Activated T-cell treated with anti-CD3 and anti-CD28 coated beads for 48 hours (primary cell): ENCODE measurements around the gene FMN1.
"Not testable (repeated sequence)": the region's sequence is repeated elsewhere in the genome, so short reads cannot be mapped to it uniquely, and the experiment has no call there.

Experiments used
- DNase-seq: peaks from one replicate; pipeline ENCODE4 v3.0.0-alpha.2; 2020; ENCODE audit warnings: low read depth

The FMN1 gene

GRCh38 chr15:33089878-33090757, 104.4 kb downstream of the FMN1 start:
- no peak for DNase-seq

GRCh38 chr15:33089165-33089877, 105.2 kb downstream of the FMN1 start:
- DNase-seq = no peak

GRCh38 chr15:33086500-33087121, 107.9 kb downstream of the FMN1 start:
- no peak for DNase-seq

DNA sequence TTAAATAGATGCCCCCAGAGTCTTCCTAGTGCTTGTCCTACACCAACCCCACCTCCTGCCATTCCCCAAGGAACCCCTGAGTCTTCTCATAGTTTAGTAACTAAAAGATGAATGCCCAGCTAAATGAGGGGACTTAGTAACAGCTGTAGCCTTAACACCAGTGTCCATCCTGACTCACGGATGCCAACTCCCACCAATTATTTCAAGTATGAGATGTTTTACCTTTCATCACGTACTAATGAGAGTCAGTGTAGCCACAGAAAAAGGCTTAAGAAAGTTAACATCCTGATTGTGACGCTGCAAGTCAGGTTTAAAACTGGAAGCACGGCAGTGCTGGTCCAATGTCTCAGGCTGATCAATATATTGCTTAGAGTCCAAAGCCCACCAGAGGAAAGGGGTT, 109.9 kb downstream of the FMN1 start:
- DNase-seq = no peak

GRCh38 chr15:33083232-33084081, 111.1 kb downstream of the FMN1 start:
- no peak for DNase-seq

DNA sequence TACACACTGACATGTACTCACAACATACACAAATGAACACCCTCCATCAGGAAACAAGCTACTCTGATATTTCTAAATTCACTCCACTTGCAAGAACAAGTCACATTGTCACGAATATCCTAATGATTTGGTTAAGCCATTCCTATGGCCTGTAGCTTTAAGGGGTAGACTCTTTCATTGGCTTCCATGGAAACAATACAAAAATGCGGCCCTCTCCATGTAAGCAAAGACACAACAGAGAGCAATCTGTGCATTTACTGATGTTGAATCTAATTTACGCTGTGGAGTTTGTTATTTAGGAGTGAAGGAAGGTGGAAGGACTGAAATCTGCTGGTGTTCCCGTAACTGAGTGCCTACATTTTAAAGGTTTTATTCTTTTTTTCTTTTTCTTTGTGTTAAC, 114.5 kb downstream of the FMN1 start:
- no peak for DNase-seq

GRCh38 chr15:33078607-33079006, 115.9 kb downstream of the FMN1 start:
- DNase-seq = no peak

- no peak for DNase-seq
These were observed 117.6 kb downstream of the FMN1 start for GRCh38 chr15:33076937-33077336.

GRCh38 chr15:33074942-33075341, 119.6 kb downstream of the FMN1 start:
- no peak for DNase-seq

DNA sequence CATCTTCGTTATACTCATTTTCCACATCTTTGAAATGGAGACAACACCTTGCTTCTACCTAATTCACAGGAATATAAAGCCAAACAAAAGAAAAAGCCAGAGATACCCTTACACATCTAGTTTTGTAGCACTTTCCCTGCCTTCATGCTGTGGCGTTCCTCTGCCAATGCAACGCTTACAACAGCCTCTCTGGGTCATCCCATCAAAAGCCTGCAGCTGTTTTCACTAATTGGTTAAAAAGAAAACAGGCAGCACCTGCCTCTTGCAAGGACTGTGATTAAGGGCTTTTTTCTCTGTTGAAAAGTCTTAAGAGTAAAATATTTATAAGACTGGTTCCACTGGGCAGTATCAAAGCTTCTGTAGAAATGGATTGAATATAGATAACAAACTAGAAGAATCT, 120.3 kb downstream of the FMN1 start:
- DNase-seq = no peak

DNA sequence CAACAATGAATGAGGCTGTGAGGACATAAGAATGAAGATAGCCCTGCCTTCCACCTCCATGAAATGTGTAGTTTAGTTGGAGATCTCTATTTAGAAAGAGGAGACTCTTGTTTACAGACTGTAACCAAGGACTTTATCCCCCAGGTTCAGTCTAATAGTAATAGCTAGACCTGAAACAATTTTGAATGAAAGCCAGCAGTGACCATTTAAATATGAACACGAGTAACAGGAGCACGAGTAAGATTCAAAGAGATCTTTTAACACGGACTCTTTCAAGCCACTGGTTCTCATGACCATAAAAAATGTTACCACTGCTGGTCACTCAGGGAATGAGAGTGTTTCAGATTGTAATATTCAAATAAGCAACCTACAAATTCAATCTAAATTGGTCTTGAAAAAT, 123.1 kb downstream of the FMN1 start:
- DNase-seq = no peak

- not testable (repeated sequence) for DNase-seq
These were observed 124.6 kb downstream of the FMN1 start for GRCh38 chr15:33069903-33070302.

DNA sequence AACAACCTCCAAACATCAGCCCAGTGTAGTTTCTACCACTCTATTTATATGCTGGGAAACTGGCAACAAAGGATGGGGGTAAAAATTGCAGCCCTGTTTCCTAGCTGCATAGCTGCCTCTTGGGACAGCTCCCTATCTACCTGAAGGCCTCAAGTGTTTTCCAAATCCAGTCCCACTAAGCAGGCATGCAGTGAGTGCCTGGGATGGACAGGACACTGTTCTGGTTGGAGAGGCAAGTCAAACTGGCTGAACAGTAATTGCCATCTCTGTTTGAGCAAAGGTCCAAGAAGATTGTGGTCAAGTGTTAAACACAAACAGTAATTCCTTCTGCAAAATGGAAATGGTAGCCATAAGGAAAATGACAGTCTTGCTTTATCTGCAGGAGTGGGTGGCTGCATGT, 125.4 kb downstream of the FMN1 start:
- DNase-seq = no peak

DNA sequence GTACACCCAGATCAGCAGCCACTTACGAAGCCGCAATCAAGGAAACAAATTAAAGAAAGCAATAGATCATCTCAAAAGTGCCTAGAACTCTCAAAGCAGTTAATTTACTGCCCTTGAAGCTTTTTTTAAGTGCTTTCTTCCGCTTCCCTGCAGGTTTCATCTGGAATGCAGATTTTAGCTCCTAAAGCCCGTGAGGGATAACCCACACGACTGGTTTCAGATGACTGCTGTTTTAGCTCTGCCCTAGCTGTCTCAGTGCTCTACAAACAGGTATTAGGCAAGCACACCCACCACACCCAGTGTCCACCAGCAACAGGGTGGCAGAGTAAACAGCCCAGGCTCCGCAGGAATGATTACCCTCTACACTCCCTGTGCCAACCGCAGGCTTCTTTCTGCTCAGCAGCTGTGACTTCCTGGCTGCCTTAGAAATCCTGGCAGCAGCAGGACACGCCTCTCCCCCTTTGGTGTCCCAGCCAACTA, 126.0 kb downstream of the FMN1 start:
- DNase-seq = no peak

DNA sequence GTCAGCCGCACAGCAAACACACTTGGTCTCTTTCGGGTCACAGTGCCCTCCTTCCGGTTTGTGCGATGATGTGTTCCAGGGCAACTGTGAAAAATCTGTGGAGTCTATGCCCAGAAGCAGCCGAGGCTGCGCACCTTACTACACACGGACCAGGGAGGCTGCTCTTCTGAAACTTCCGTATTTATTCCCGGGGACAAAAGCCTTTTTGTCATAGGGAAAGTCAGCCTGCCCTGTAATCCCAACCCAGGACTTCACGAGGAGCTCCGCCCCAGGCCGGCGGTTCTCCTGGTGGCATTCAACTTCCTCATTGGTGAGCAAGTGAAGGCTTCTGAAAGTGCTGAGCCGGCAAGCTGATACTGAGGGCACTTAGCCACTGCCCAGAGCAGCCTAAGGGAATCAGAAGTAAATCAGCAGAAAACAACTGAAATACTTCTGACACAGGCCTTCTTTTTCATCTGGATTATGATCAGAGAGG, 126.5 kb downstream of the FMN1 start:
- DNase-seq = no peak

DNA sequence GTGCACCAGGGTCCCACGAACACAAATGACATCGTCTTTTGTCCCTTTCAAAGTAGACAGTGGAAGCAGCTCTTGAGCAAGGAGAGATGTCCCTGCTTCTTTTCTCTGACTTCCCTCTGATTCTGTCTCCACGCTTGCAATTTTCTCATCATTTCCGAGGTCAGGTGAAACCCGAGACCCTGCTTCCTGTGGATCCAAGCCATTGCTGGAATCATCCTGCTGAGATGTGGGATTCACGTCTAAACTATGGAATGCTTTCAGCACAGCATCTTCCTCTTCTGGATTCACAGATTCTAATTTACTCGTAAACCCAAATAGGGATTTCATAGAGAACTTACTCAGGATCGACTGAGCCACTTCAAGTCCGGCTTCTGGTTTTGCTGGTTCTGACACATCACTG, 127.1 kb downstream of the FMN1 start:
- no peak for DNase-seq

DNA sequence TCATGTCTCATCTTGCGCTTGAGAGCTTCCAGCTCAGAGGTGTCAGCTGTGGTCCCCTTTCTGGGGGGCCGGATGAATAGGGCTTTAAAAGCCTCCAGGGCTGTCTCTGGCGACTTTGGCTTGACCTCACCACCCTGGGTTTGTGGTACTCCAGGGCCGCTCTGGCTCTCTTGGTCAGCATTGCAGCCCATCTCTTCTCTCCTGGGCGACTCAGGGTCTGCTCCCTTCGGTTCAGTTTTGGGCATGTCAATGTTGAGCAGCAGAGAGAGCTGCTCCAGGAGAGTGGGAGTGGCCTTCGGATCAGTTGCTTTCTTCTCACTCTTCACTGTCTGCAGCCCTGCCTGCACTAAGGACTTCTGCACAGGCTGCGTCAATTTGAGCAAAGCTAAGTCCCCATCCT, 127.9 kb downstream of the FMN1 start:
- no peak for DNase-seq

DNA sequence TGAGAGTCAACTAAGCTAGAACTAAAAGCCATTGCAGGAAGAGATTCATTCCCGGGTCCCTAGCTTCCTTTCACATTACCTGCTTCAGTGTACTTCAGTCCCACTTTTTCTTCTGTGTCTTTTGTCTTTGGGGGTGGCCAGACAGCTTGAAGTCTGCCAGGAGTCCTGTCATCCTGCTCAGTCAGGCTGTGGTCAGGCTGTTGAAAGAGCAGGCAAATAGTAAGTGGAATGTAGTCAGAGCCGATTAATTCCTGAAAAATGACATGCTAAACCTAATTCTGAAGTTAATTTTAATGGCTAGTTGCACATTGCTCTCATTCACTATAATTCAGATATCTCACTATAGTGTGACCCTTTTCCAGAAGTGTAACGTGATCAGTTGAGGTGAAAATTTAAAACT, 129.6 kb downstream of the FMN1 start:
- no peak for DNase-seq

GRCh38 chr15:33059184-33059583, 135.3 kb downstream of the FMN1 start:
- DNase-seq = no peak

DNA sequence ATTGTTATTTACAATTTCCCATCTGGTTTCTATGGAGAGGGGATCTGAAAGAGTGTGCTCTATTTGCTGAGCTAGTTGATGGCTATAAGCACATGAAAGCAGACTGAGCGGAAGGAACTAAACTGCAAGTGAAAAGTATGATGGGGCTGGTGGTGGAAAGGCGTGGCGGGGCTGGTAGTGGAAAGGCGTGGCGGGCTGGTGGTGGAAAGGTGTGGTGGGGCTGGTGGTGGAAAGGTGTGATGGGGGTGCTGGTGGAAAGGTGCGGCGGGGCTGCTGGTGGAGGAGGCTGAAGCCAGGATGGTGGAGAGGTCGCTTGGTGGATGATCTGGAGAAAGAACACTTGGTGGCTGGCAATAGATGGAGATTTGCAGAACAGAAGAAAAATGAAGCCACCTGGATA, 136.7 kb downstream of the FMN1 start:
- DNase-seq = no peak

- no peak for DNase-seq
These were observed 138.6 kb downstream of the FMN1 start for GRCh38 chr15:33055962-33056361.

DNA sequence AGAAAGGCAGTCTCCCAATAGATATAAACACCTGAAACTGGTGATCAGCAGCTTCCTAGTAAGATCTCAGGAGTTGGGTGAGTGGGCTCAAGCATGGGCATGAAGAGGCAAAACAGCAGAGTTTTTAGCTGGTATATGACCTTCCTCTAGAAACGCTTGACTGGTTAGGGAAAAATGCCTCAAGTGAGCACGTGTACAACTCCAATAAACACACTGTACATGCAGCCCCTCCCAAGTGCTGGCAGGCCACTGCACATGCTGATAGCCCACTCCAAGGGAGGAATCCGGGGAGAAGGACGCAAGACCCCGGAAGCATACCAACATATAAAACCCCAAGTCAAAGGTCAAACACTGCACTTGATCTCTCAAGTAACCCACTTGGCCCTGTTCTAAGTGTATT, 143.0 kb downstream of the FMN1 start:
- no peak for DNase-seq
